PFSK-1 (cell line): ENCODE measurements around the gene TCF4.

Experiments
- FOXP2 ChIP-seq: optimal IDR thresholded peaks from 2 replicates; pipeline ENCODE3; 2011; ENCODE audit warnings: borderline replicate concordance, control low read depth, inconsistent platforms; ENCODE audit not compliant: insufficient read depth; ENCODE audit errors: extremely low read length, extremely low read depth
- POLR2AphosphoS5 ChIP-seq: IDR thresholded peaks from 2 replicates; pipeline ENCODE4 v1.6.1; 2012; ENCODE audit warnings: low read depth, mild to moderate bottlenecking, control low read depth, low read length, moderate library complexity
- REST ChIP-seq, 2 experiments: IDR thresholded peaks; 2 replicates each; pipeline versions ENCODE4 v1.6.1 to v1.8.0; 2011 to 2012; ENCODE audit warnings: low read depth in 2 of 2, low read length in 2 of 2, control low read depth in 1 of 2, inconsistent platforms in 1 of 2, mild to moderate bottlenecking in 1 of 2, moderate library complexity in 1 of 2; ENCODE audit not compliant: insufficient read depth in 1 of 2
- SIN3A ChIP-seq: IDR thresholded peaks from 2 replicates; pipeline ENCODE4 v1.6.1; 2012; ENCODE audit warnings: mild to moderate bottlenecking, low read length, moderate library complexity, borderline replicate concordance; ENCODE audit not compliant: insufficient read depth
- TAF1 ChIP-seq: IDR thresholded peaks from 2 replicates; pipeline ENCODE4 v1.6.1; 2012; ENCODE audit warnings: low read length, control low read depth, borderline replicate concordance; ENCODE audit not compliant: insufficient read depth

Gene TCF4

GRCh38 chr18:55457028-55457427 is 131.0 kb downstream of the TCF4 start:
- TF ChIP-seq TAF1 (no peak), POLR2AphosphoS5 (no peak), REST (IDR thresholded peaks at IDR 0.05; ENCODE audit: insufficient read depth in 1 of 2, low read depth in 2 of 2, low read length in 2 of 2) (no peak), FOXP2 (no peak), SIN3A (no peak)

GRCh38 chr18:55455938-55456337 is 132.1 kb downstream of the TCF4 start:
- no peak for TF ChIP-seq FOXP2
- TF ChIP-seq TAF1 = no peak
- TF ChIP-seq REST (IDR thresholded peaks at IDR 0.05; ENCODE audit: insufficient read depth in 1 of 2, low read depth in 2 of 2, low read length in 2 of 2) = no peak
- no peak for TF ChIP-seq POLR2AphosphoS5
- TF ChIP-seq SIN3A = no peak

- TF ChIP-seq SIN3A (no peak), POLR2AphosphoS5 (no peak), TAF1 (no peak), REST (IDR thresholded peaks at IDR 0.05; ENCODE audit: insufficient read depth in 1 of 2, low read depth in 2 of 2, low read length in 2 of 2) (no peak), FOXP2 (no peak)
These were observed 134.8 kb downstream of the TCF4 start for GRCh38 chr18:55453186-55453585.

GRCh38 chr18:55452123-55452611 is 135.8 kb downstream of the TCF4 start:
- TF ChIP-seq POLR2AphosphoS5 (no peak), REST (IDR thresholded peaks at IDR 0.05; ENCODE audit: insufficient read depth in 1 of 2, low read depth in 2 of 2, low read length in 2 of 2) (no peak), FOXP2 (no peak), SIN3A (no peak), TAF1 (no peak)
